Liver (tissue), 9 donors: ENCODE results near the gene TPCN1. TPM values are rescaled to one million over a fixed set of nuclear protein-coding genes. Genes with fewer than 3 reads are reported as not detected.

Source experiments
- DNase-seq: peaks from one replicate; pipeline ENCODE4 v3.0.0-alpha.2; 2017; ENCODE audit warnings: low spot score
- H3K27ac ChIP-seq, 2 donors: one replicate each; pipeline ENCODE4 v1.7.0; 2013; ENCODE audit warnings: inconsistent platforms in 2 of 2, low read length in 2 of 2, control low read depth in 1 of 2, low read depth in 1 of 2, mild to moderate bottlenecking in 1 of 2
- H3K27me3 ChIP-seq, 4 donors: one replicate each; pipeline versions ENCODE4 v1.6.1 to v1.7.0; 2013; ENCODE audit warnings: low read length in 3 of 4, inconsistent platforms in 1 of 4, mild to moderate bottlenecking in 1 of 4, moderate library complexity in 1 of 4; ENCODE audit not compliant: control insufficient read depth in 4 of 4, insufficient read depth in 4 of 4
- H3K36me3 ChIP-seq, 4 donors: one replicate each; pipeline versions ENCODE4 v1.6.1 to v1.7.0; 2013; ENCODE audit warnings: low read length in 3 of 4, mild to moderate bottlenecking in 3 of 4, low read depth in 1 of 4, moderate library complexity in 1 of 4; ENCODE audit not compliant: control insufficient read depth in 4 of 4, insufficient read depth in 3 of 4
- H3K4me1 ChIP-seq, 4 donors: one replicate each; pipeline versions ENCODE4 v1.6.1 to v1.7.0; 2013; ENCODE audit warnings: low read length in 3 of 4, mild to moderate bottlenecking in 3 of 4, moderate library complexity in 1 of 4; ENCODE audit not compliant: control insufficient read depth in 4 of 4, insufficient read depth in 4 of 4
- H3K4me3 ChIP-seq, 3 donors: one replicate each; pipeline versions ENCODE4 v1.6.1 to v1.7.0; 2013; ENCODE audit warnings: low read length in 3 of 3, control low read depth in 1 of 3, low read depth in 1 of 3, mild to moderate bottlenecking in 1 of 3
- H3K9ac ChIP-seq, 2 donors: one replicate each; pipeline ENCODE4 v1.7.0; 2013; ENCODE audit warnings: low read length in 2 of 2, mild to moderate bottlenecking in 2 of 2, moderate library complexity in 2 of 2, control low read depth in 1 of 2, low read depth in 1 of 2
- H3K9me3 ChIP-seq, 4 donors: one replicate each; pipeline versions ENCODE4 v1.6.1 to v1.7.0; 2013; ENCODE audit warnings: low read length in 3 of 4; ENCODE audit not compliant: control insufficient read depth in 4 of 4
- EGR1 ChIP-seq, 2 donors: IDR thresholded peaks; 2 replicates each; pipeline ENCODE4 v1.6.1; 2016 to 2018; ENCODE audit warnings: antibody characterized with exemption in 2 of 2, low read depth in 2 of 2
- FOXA1 ChIP-seq: IDR thresholded peaks from 2 replicates; pipeline ENCODE4 v1.6.1; 2016; ENCODE audit warnings: antibody characterized with exemption
- HNF4A ChIP-seq, 2 donors: conservative IDR thresholded peaks; 2 replicates each; pipeline ENCODE4 v1.6.1; 2016; ENCODE audit warnings: antibody characterized with exemption in 2 of 2, mild to moderate bottlenecking in 2 of 2
- HNF4G ChIP-seq: IDR thresholded peaks from 2 replicates; pipeline ENCODE4 v1.6.1; 2016; ENCODE audit warnings: antibody characterized with exemption
- NR2F2 ChIP-seq: IDR thresholded peaks from 2 replicates; pipeline ENCODE4 v1.6.1; 2016; ENCODE audit warnings: antibody characterized with exemption
- RAD21 ChIP-seq, 2 donors: IDR thresholded peaks; 2 replicates each; pipeline ENCODE4 v1.6.1; 2016; ENCODE audit warnings: antibody characterized with exemption in 2 of 2, mild to moderate bottlenecking in 2 of 2
- SP1 ChIP-seq: IDR thresholded peaks from 2 replicates; pipeline ENCODE4 v1.6.1; 2018; ENCODE audit warnings: antibody characterized with exemption, mild to moderate bottlenecking
- WGBS: extraction: QIAGEN DNeasy Blood & Tissue Kit; methylation state at CpG from one replicate; pipeline ENCODE4 v1.1.7; 2013; 5-methylcytosine and 5-hydroxymethylcytosine counted together
- polyA plus RNA-seq, 2 donors: library from polyadenylated mRNA; stranded (reverse) in 1 of 2; unstranded in 1 of 2; fragments of 200-250 nt in 1 of 2; fragments of >200 nt in 1 of 2; fragmentation: Nextera tagmentation in 1 of 2; extraction: Ambion mirVana in 1 of 2; gene quantifications; one replicate each; pipeline versions ENCODE4 v1.2.1 to v1.2.3, GENCODE V29; 2013 to 2015
- total RNA-seq, 2 donors: library from RNA; depleted of rRNA; stranded (reverse); fragments of >200 nt; gene quantifications; one replicate each; pipeline ENCODE4 v1.2.3, GENCODE V29; 2014
- TF ChIP-seq, protein P1 (sequence below): IDR thresholded peaks from 2 replicates; pipeline ENCODE4 v1.6.1; 2016; ENCODE audit warnings: antibody characterized with exemption
- donor health status: healthy.
- donor health status: healthy.
- donor health status: healthy.
- donor health status: healthy.
- donor health status: healthy.

TPCN1 gene
- total and polyA plus RNA-seq, 4 donors = 8.6 to 19.2 (median 13.7) TPM

DNA sequence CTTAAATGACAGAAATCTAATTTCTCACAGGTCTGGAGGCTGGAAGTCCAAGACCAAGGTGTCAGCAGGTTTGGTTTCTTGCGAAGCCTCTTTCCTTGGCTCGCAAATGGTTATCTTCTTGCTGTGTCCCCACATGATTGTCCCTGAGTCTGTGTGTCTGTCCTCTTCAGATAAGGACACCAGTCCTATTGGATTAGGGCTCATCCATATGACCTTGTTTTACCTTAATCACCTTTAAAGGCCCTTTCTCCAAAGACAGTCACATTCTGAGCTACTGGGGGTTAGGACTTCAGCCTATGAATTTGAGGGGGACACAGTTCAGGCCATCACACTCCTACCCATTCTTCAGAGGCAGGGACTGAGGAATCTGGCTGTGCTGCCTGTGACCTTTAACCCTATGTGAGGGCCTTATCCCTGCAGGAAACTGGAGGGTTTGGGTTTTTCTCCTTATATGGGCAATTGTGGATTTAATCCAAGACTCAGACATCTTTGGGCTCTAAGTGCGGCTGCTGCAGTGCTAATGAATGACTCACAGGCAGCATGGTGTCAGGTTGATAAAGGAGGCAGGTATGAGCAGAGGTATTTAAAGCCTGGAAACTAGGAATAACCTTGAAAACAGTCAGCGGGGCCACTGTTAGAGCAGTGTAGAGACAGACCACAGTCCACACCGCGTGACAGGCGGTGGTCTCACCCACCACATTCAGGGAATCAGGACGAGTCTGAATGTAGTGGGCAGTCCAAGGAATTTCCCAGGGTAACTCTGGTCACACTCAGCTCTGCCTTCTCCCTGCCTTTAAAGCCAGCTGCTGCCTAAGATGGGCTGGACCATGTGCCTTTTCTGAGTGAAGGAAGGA lies 10.2 kb downstream of the TPCN1 start:
- Histone ChIP-seq H3K4me1 (peaks cover 4 to 23% (median 6%) of the 10 kb centered on the region in 4 donors), H3K27ac (no peak overlapping the region), H3K9ac (no peak overlapping the region), H3K27me3 (no peaks in the 10 kb centered on the region), H3K9me3 (no peaks in the 10 kb centered on the region), H3K36me3 (peaks cover 2 to 38% (median 29%) of the 10 kb centered on the region in 4 donors), H3K4me3 (no peak overlapping the region)
- no peak for DNase-seq
- TF ChIP-seq HNF4G (no peak), HNF4A (conservative IDR thresholded peaks at IDR 0.05) (no peak), NR2F2 (peak; percentile 65)
- 90% methylated on average over 8 of the region's 8 CpGs for WGBS

- no peak for DNase-seq
- H3K4me1 ChIP-seq = peaks cover 9 to 31% (median 11%) of the 10 kb centered on the region in 4 donors
Observed at GRCh38 chr12:113232089-113232839, 11.0 kb downstream of the TPCN1 start.

GRCh38 chr12:113232840-113233585 lies 11.7 kb downstream of the TPCN1 start:
- Histone ChIP-seq H3K27me3 (no peaks in the 10 kb centered on the region), H3K36me3 (peaks cover 2 to 32% (median 22%) of the 10 kb centered on the region in 4 donors), H3K4me3 (no peak overlapping the region), H3K9me3 (no peaks in the 10 kb centered on the region), H3K9ac (no peak overlapping the region), H3K27ac (no peak overlapping the region), H3K4me1 (peaks cover 9 to 36% (median 11%) of the 10 kb centered on the region in 4 donors)
- TF ChIP-seq FOXA1 = no peak
- TF ChIP-seq RAD21 (IDR thresholded peaks at IDR 0.05) = peak in 1 of 2 donors; percentile 6
- no peak for TF ChIP-seq SP1
- WGBS = 82% methylated on average over 25 of the region's 25 CpGs
- no peak for DNase-seq

More at GRCh38 chr12:113232089-113232839, 11.0 kb downstream of the TPCN1 start:
- TF ChIP-seq SP1 (no peak), EGR1 (IDR thresholded peaks at IDR 0.05; ENCODE audit: low read depth in 2 of 2) (no peak), FOXA1 (no peak)
- TF ChIP-seq, protein P1, sequence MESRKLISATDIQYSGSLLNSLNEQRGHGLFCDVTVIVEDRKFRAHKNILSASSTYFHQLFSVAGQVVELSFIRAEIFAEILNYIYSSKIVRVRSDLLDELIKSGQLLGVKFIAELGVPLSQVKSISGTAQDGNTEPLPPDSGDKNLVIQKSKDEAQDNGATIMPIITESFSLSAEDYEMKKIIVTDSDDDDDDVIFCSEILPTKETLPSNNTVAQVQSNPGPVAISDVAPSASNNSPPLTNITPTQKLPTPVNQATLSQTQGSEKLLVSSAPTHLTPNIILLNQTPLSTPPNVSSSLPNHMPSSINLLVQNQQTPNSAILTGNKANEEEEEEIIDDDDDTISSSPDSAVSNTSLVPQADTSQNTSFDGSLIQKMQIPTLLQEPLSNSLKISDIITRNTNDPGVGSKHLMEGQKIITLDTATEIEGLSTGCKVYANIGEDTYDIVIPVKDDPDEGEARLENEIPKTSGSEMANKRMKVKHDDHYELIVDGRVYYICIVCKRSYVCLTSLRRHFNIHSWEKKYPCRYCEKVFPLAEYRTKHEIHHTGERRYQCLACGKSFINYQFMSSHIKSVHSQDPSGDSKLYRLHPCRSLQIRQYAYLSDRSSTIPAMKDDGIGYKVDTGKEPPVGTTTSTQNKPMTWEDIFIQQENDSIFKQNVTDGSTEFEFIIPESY = no peak
- Histone ChIP-seq H3K36me3 (peaks cover 2 to 38% (median 26%) of the 10 kb centered on the region in 4 donors), H3K9me3 (no peaks in the 10 kb centered on the region), H3K27me3 (no peaks in the 10 kb centered on the region), H3K9ac (no peak overlapping the region), H3K4me3 (no peak overlapping the region), H3K27ac (no peak overlapping the region)
- 96% methylated on average over 18 of the region's 18 CpGs for WGBS
